ENCODE measurements around the gene RIN3.

DNA sequence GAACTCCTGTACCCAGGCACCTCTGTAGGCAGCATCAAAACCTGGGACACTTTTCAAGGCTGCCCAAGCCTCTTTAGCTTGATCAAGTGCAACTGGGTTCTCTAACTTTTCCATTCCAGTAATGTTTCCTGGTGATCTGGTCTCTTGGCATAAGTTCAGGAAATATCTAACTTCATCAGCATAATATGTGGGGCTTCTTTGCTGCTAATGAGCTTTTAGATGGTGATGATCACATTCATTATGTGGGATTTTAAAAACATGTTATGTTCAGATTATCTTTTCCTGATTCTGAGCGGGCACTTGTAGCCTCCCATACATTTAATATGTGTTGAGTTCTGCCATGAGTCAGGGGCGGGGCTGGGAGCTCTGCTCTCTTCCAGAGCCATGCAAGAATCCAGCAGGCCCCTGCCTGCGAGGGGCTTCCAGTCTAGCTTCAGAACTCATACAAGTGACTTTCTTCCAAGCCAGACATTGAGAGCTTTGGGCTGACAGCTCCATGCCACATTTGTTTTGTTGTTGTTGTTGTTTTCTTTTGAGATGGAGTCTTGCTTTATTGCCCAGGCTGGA, 39.5 kb upstream of the RIN3 start:
- no peak for TF ChIP-seq RXRA (IDR thresholded peaks at IDR 0.05)
- TF ChIP-seq, protein P1, sequence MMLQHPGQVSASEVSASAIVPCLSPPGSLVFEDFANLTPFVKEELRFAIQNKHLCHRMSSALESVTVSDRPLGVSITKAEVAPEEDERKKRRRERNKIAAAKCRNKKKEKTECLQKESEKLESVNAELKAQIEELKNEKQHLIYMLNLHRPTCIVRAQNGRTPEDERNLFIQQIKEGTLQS (IDR thresholded peaks at IDR 0.05), result no peak
- TF ChIP-seq, protein P2, sequence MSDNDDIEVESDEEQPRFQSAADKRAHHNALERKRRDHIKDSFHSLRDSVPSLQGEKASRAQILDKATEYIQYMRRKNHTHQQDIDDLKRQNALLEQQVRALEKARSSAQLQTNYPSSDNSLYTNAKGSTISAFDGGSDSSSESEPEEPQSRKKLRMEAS (IDR thresholded peaks at IDR 0.05), result no peak
- TF ChIP-seq, protein P3, sequence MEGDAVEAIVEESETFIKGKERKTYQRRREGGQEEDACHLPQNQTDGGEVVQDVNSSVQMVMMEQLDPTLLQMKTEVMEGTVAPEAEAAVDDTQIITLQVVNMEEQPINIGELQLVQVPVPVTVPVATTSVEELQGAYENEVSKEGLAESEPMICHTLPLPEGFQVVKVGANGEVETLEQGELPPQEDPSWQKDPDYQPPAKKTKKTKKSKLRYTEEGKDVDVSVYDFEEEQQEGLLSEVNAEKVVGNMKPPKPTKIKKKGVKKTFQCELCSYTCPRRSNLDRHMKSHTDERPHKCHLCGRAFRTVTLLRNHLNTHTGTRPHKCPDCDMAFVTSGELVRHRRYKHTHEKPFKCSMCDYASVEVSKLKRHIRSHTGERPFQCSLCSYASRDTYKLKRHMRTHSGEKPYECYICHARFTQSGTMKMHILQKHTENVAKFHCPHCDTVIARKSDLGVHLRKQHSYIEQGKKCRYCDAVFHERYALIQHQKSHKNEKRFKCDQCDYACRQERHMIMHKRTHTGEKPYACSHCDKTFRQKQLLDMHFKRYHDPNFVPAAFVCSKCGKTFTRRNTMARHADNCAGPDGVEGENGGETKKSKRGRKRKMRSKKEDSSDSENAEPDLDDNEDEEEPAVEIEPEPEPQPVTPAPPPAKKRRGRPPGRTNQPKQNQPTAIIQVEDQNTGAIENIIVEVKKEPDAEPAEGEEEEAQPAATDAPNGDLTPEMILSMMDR (IDR thresholded peaks at IDR 0.05; ENCODE audit: low read depth, low read length, missing input control), result no peak
- TF ChIP-seq TAF1 (conservative IDR thresholded peaks at IDR 0.05), result no peak
- no peak for TF ChIP-seq JUND (IDR thresholded peaks at IDR 0.05)
- TF ChIP-seq RAD21 (IDR thresholded peaks at IDR 0.05), result no peak
- TF ChIP-seq GABPA (IDR thresholded peaks at IDR 0.05 in 1 of 2, conservative IDR thresholded peaks at IDR 0.05 in 1 of 2), result no peak
- TF ChIP-seq, protein P4, sequence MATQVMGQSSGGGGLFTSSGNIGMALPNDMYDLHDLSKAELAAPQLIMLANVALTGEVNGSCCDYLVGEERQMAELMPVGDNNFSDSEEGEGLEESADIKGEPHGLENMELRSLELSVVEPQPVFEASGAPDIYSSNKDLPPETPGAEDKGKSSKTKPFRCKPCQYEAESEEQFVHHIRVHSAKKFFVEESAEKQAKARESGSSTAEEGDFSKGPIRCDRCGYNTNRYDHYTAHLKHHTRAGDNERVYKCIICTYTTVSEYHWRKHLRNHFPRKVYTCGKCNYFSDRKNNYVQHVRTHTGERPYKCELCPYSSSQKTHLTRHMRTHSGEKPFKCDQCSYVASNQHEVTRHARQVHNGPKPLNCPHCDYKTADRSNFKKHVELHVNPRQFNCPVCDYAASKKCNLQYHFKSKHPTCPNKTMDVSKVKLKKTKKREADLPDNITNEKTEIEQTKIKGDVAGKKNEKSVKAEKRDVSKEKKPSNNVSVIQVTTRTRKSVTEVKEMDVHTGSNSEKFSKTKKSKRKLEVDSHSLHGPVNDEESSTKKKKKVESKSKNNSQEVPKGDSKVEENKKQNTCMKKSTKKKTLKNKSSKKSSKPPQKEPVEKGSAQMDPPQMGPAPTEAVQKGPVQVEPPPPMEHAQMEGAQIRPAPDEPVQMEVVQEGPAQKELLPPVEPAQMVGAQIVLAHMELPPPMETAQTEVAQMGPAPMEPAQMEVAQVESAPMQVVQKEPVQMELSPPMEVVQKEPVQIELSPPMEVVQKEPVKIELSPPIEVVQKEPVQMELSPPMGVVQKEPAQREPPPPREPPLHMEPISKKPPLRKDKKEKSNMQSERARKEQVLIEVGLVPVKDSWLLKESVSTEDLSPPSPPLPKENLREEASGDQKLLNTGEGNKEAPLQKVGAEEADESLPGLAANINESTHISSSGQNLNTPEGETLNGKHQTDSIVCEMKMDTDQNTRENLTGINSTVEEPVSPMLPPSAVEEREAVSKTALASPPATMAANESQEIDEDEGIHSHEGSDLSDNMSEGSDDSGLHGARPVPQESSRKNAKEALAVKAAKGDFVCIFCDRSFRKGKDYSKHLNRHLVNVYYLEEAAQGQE (IDR thresholded peaks at IDR 0.05), result no peak

All from liver (tissue), 3 donors.